Stimulated activated CD4-positive, alpha-beta T cell treated with anti-CD3 and anti-CD28 coated beads, TNF-alpha, amount 100 ng/mL, for 1 hour (primary cell): ENCODE measurements around the gene TANGO6.

Experiments
- DNase-seq, 3 donors: peaks; one replicate each; pipeline ENCODE4 v3.0.0-alpha.2; 2020; ENCODE audit warnings: low read depth in 3 of 3, low spot score in 1 of 3

Gene TANGO6

GRCh38 chr16:68999114-68999513 lies 155.8 kb downstream of the TANGO6 start:
- DNase-seq = no peak

- DNase-seq = no peak
Measured at GRCh38 chr16:69003500-69003899, 160.2 kb downstream of the TANGO6 start.

GRCh38 chr16:69005641-69006355 lies 162.5 kb downstream of the TANGO6 start:
- no peak for DNase-seq

- no peak for DNase-seq
Measured at GRCh38 chr16:69012906-69013305, 169.6 kb downstream of the TANGO6 start.

- no peak for DNase-seq
Measured at GRCh38 chr16:69013991-69014390, 170.7 kb downstream of the TANGO6 start.

- DNase-seq = no peak
Measured at GRCh38 chr16:69014811-69015210, 171.5 kb downstream of the TANGO6 start.

GRCh38 chr16:69017036-69017783 lies 173.9 kb downstream of the TANGO6 start:
- no peak for DNase-seq

- no peak for DNase-seq
Measured at GRCh38 chr16:69019811-69020210, 176.5 kb downstream of the TANGO6 start.

- no peak for DNase-seq
Measured at GRCh38 chr16:69029121-69029520, 185.8 kb downstream of the TANGO6 start.

- no peak for DNase-seq
Measured at GRCh38 chr16:69031877-69032301, 188.6 kb downstream of the TANGO6 start.

- no peak for DNase-seq
Measured at GRCh38 chr16:69033151-69033949, 190.0 kb downstream of the TANGO6 start.

- DNase-seq = no peak
Measured at GRCh38 chr16:69035375-69035774, 192.0 kb downstream of the TANGO6 start.

- DNase-seq = no peak
Measured at GRCh38 chr16:69036399-69037091, 193.2 kb downstream of the TANGO6 start.

- no peak for DNase-seq
Measured at GRCh38 chr16:69037373-69038160, 194.2 kb downstream of the TANGO6 start.

- no peak for DNase-seq
Measured at GRCh38 chr16:69039333-69039941, 196.1 kb downstream of the TANGO6 start.

- no peak for DNase-seq
Measured at GRCh38 chr16:69040144-69040909, 197.0 kb downstream of the TANGO6 start.

- DNase-seq = no peak
Measured at GRCh38 chr16:69048328-69049120, 205.2 kb downstream of the TANGO6 start.

- no peak for DNase-seq
Measured at GRCh38 chr16:69049146-69049545, 205.8 kb downstream of the TANGO6 start.
